PC-3 (cell line): Measurements from ENCODE around the gene LARP7. TPM values are rescaled to one million over a fixed set of nuclear protein-coding genes. Genes with fewer than 3 reads are reported as not detected.

Experiments used
- ATAC-seq: fragments of 200-7000 bp; cut with Tn5 transposase; 2 replicates; pipeline ENCODE4 v1.9.1; 2020; ENCODE audit warnings: mild to moderate bottlenecking, moderate library complexity
- BruUV-seq: library from RNA; stranded (reverse); fragments of 400-500 nt; replicated peaks from 2 replicates; lab custom pipeline; 2021; lab: Mats Ljungman, UMichigan
- CTCF ChIA-PET: fragments of 300-600 bp; sonication (Branson Sonifier 250); formaldehyde crosslinking; loops from one replicate; lab custom pipeline; 2022; ENCODE audit warnings: antibody characterized with exemption; lab: Charles Lee
- POLR2A ChIA-PET: fragments of 300-600 bp; sonication (Branson Sonifier 250); formaldehyde crosslinking; loops from one replicate; lab custom pipeline; 2022; ENCODE audit warnings: antibody characterized with exemption; ENCODE audit not compliant: unreplicated experiment; lab: Charles Lee
- DNase-seq: peaks from one replicate; pipeline ENCODE4 v3.0.0-alpha.2; 2015
- H2AFZ ChIP-seq: fragments of 300-600 bp; sonication (generic); 2 replicates; pipeline ENCODE4 v1.6.0; 2016; ENCODE audit warnings: antibody characterized with exemption, low read length
- H3F3A ChIP-seq: fragments of 300-600 bp; sonication (generic); one replicate; pipeline ENCODE4 v1.6.0; 2017; ENCODE audit warnings: antibody characterized with exemption, low read length, control low read depth, mild to moderate bottlenecking; ENCODE audit not compliant: unreplicated experiment
- H3K27ac ChIP-seq: fragments of 300-600 bp; sonication (generic); 2 replicates; pipeline ENCODE4 v1.5.1; 2016; ENCODE audit warnings: mild to moderate bottlenecking, low read length
- H3K27me3 ChIP-seq: fragments of 300-600 bp; sonication (generic); 2 replicates; pipeline ENCODE4 v1.6.1; 2016; ENCODE audit warnings: low read length, mixed read lengths
- H3K36me3 ChIP-seq: fragments of 300-600 bp; sonication (generic); 2 replicates; pipeline ENCODE4 v1.6.1; 2016; ENCODE audit warnings: low read depth, mixed run types, low read length, mixed read lengths
- H3K4me1 ChIP-seq: fragments of 300-600 bp; sonication (generic); 2 replicates; pipeline ENCODE4 v1.5.1; 2016; ENCODE audit warnings: low read length; ENCODE audit not compliant: insufficient read depth
- H3K4me2 ChIP-seq: fragments of 300-600 bp; sonication (generic); 2 replicates; pipeline ENCODE4 v1.6.0; 2016; ENCODE audit warnings: low read length
- H3K4me3 ChIP-seq: fragments of 300-600 bp; sonication (generic); 2 replicates; pipeline ENCODE4 v1.5.1; 2016; ENCODE audit warnings: mild to moderate bottlenecking, low read length, mixed read lengths
- H3K79me2 ChIP-seq: fragments of 300-600 bp; sonication (generic); 2 replicates; pipeline ENCODE4 v1.6.1; 2017; ENCODE audit warnings: low read length, mixed read lengths
- H3K9ac ChIP-seq: fragments of 300-600 bp; sonication (generic); 2 replicates; pipeline ENCODE4 v1.6.0; 2016; ENCODE audit warnings: mild to moderate bottlenecking, low read length
- H3K9me2 ChIP-seq: fragments of 300-600 bp; sonication (generic); replicated peaks from 2 replicates; pipeline ENCODE4 v1.6.1; 2016; ENCODE audit warnings: mixed run types, low read length, mixed read lengths
- H3K9me3 ChIP-seq: fragments of 300-600 bp; sonication (generic); 2 replicates; pipeline ENCODE4 v1.6.1; 2016; ENCODE audit warnings: low read length, mixed read lengths
- H4K20me1 ChIP-seq: fragments of 300-600 bp; sonication (generic); 2 replicates; pipeline ENCODE4 v1.6.1; 2016; ENCODE audit warnings: low read length, mixed read lengths
- EZH2 ChIP-seq: fragments of 300-600 bp; sonication (generic); IDR thresholded peaks from one replicate; pipeline ENCODE4 v1.6.1; 2017; ENCODE audit warnings: antibody characterized with exemption, mild to moderate bottlenecking, low read length; ENCODE audit not compliant: unreplicated experiment
- EZH2phosphoT487 ChIP-seq: fragments of 300-600 bp; sonication (generic); IDR thresholded peaks from 2 replicates; pipeline ENCODE4 v1.6.1; 2018; ENCODE audit warnings: mild to moderate bottlenecking, antibody characterized with exemption, low read length, borderline replicate concordance
- intact Hi-C: fragments of 100-400 bp; cut with micrococcal nuclease; formaldehyde crosslinking; loops from 2 replicates; pipeline ENCODE4 v1.9.0; 2023
- total RNA-seq: library from RNA; depleted of rRNA; stranded (reverse); fragments of >200 nt; gene quantifications from 2 replicates; pipeline ENCODE4 v1.2.3, GENCODE V29; 2014
- TF ChIP-seq, protein P1 (sequence below): fragments of 300-600 bp; sonication (generic); conservative IDR thresholded peaks from 2 replicates; pipeline ENCODE4 v1.5.1; 2017; ENCODE audit warnings: antibody characterized with exemption, low read depth, mild to moderate bottlenecking, low read length

Gene LARP7
- total RNA-seq, 1 experiment from 2014 or later, result 17.1 TPM

DNA sequence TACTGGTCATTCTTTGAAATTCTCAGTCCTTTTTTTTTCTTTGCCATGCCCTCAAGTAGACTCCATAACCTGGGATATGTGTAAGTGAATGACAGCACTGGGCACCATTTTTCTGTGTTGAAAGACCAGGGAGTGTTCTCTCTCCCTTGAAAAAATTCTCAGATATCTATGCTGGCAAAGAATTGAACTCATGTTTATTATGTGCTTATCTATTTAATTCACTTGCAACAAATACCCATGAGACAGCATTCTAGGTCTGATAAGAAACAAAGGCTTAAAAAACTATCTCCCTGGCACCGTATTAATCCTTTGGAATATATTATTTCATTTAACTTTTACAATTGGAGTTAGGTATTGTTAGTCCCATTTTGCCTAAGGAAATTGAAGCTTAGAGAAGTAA, 36.7 kb downstream of the LARP7 start:
- Histone ChIP-seq H3K4me3 (no peak overlapping the region), H3K79me2 (no peaks in the 10 kb centered on the region), H3K9ac (no peak overlapping the region), H3F3A (no peaks in the 10 kb centered on the region), H4K20me1 (no peaks in the 10 kb centered on the region), H2AFZ (no peak overlapping the region), H3K9me3 (no peaks in the 10 kb centered on the region), H3K36me3 (no peaks in the 10 kb centered on the region), H3K27me3 (no peaks in the 10 kb centered on the region), H3K4me1 (no peaks in the 10 kb centered on the region), H3K4me2 (no peak overlapping the region), H3K27ac (no peak overlapping the region), H3K9me2 (no peaks in the 10 kb centered on the region)
- DNase-seq (no peak), ATAC-seq (no peak)
- CTCF ChIA-PET, result no interaction called here
- intact Hi-C loops, result no loop called here
- no TSS peak for BruUV-seq
- POLR2A ChIA-PET, result no interaction called here
- TF ChIP-seq EZH2, result no peak
- TF ChIP-seq EZH2phosphoT487, result no peak

DNA sequence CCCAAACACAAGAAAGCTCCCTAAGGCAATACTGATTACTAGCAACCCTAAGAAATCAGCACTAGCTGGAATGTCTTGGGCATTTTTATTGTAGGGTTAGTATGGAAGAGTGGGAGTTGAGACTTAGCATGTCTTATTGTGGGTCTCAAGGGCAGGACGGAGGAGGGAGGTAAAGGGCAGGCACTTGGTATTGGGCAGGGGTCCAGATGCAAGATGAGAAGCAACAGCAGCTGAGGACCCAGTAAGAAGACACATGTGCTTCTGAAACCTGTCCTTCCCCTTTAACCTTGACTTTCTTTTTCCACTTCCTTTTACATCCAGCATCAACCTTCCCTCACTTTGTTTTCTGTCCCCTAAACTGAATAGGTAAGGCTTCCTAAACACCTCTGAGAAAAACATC, 37.4 kb downstream of the LARP7 start:
- Histone ChIP-seq H3K4me2 (no peak overlapping the region), H2AFZ (no peak overlapping the region), H3K9me3 (no peaks in the 10 kb centered on the region), H3K36me3 (no peaks in the 10 kb centered on the region), H4K20me1 (no peaks in the 10 kb centered on the region), H3K79me2 (no peaks in the 10 kb centered on the region), H3K4me1 (no peaks in the 10 kb centered on the region), H3K27ac (no peak overlapping the region), H3K9me2 (no peaks in the 10 kb centered on the region), H3K4me3 (no peak overlapping the region), H3F3A (no peaks in the 10 kb centered on the region), H3K27me3 (no peaks in the 10 kb centered on the region), H3K9ac (no peak overlapping the region)
- DNase-seq (no peak), ATAC-seq (no peak)
- BruUV-seq, result no TSS peak
- POLR2A ChIA-PET, result no interaction called here
- intact Hi-C loops, result no loop called here
- TF ChIP-seq EZH2 (no peak), EZH2phosphoT487 (no peak)
- CTCF ChIA-PET, result no interaction called here

DNA sequence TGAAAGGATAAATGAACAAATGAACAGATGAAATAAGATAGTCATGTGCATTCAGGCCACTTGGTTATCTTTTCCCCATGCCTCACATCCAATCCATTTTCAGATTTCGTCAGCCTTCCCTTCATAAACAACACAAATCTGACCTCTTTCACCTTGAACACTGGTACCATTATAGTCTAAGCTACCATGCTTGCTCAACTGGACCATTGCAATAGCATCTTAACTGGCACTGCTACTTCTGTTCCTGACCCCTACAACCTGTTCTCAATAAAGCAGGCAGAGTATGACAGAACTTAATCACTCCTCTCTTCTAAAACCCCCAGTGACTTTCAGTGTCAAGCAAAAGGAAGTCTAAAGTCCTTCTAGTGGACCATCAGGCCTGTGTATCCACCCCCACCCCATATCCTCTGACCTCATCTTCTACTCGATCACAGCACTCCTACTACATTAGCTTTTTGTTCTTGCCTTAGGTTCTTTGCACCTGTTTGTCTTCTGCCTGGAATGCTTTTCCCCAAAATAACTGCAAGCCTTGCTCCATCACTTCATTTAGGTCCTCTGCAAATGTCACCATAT, 40.7 kb downstream of the LARP7 start:
- intact Hi-C loops, result no loop called here
- no peak overlapping the region for H2AFZ ChIP-seq
- no peak overlapping the region for H3K4me2 ChIP-seq
- no peaks in the 10 kb centered on the region for H4K20me1 ChIP-seq
- no peaks in the 10 kb centered on the region for H3K4me1 ChIP-seq
- H3K4me3 ChIP-seq, result no peak overlapping the region
- H3K9me3 ChIP-seq, result no peaks in the 10 kb centered on the region
- H3K36me3 ChIP-seq, result no peaks in the 10 kb centered on the region
- ChIA-PET POLR2A (no interaction called here), CTCF (no interaction called here)
- TF ChIP-seq EZH2 (no peak), EZH2phosphoT487 (no peak)
- TF ChIP-seq, protein P1, sequence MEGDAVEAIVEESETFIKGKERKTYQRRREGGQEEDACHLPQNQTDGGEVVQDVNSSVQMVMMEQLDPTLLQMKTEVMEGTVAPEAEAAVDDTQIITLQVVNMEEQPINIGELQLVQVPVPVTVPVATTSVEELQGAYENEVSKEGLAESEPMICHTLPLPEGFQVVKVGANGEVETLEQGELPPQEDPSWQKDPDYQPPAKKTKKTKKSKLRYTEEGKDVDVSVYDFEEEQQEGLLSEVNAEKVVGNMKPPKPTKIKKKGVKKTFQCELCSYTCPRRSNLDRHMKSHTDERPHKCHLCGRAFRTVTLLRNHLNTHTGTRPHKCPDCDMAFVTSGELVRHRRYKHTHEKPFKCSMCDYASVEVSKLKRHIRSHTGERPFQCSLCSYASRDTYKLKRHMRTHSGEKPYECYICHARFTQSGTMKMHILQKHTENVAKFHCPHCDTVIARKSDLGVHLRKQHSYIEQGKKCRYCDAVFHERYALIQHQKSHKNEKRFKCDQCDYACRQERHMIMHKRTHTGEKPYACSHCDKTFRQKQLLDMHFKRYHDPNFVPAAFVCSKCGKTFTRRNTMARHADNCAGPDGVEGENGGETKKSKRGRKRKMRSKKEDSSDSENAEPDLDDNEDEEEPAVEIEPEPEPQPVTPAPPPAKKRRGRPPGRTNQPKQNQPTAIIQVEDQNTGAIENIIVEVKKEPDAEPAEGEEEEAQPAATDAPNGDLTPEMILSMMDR, result no peak
- no peaks in the 10 kb centered on the region for H3F3A ChIP-seq
- no TSS peak for BruUV-seq
- no peak for DNase-seq
- no peaks in the 10 kb centered on the region for H3K27me3 ChIP-seq
- no peaks in the 10 kb centered on the region for H3K9me2 ChIP-seq
- no peak for ATAC-seq
- H3K9ac ChIP-seq, result no peak overlapping the region
- no peak overlapping the region for H3K27ac ChIP-seq
- no peaks in the 10 kb centered on the region for H3K79me2 ChIP-seq
